ENCODE results near the gene STX18.

Gene STX18

DNA sequence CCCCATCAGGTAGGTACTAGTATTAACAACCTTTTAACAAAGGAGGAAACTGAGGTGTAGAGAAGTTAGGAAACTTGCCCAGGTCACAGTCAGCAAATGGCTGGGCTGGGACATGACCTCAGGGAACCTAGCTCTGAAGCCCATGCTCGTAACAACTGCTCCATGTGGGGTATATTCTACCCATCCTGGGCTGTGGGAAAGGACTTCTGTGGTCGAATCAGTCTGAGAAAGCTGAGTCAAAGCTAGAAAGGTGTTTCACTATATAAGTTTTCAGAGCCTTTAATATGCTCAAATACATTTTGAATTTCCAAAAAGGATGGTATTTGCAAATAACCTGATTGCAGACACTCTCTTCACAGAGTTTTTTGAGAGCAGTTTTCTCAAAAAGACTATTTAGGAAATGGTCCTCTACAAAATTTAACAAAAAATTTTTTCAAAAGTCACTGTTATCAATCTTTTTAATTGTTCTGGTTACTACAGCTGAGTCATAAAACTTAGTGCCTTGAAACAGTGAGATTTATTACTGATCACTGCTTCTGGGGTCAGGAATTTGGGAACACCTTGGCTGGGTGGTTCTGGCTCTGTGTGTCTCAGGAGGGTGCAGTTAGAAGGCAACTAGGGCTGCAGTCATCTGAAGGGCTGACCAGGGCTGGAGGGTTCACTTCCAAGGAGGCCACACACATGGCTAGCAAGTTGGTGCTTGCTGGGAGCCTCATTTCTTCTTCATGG is 101.4 kb downstream of the STX18 start:
- no peak for DNase-seq (ENCODE audit: low read depth in 4 of 4, low spot score in 1 of 4)

DNA sequence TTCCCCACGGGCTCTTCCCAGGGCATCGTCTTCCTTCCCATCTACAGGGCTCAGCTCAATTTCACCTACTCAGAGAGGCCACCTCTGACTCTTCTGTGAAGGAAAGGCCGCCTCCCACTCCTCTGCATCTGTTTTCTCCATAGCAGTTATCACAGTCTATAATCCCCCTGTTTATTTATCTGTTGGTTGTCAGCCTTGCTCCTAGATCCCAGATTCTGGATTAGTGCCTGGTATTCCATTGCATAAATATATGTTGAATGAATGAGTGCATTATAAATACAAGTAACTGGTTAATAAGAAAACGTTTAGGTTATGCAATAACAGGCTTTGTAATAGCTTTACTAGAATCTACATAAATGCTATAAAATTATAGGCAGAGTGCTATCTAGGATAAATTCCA is 102.1 kb downstream of the STX18 start:
- DNase-seq (ENCODE audit: low read depth in 4 of 4, low spot score in 1 of 4), result no peak

DNA sequence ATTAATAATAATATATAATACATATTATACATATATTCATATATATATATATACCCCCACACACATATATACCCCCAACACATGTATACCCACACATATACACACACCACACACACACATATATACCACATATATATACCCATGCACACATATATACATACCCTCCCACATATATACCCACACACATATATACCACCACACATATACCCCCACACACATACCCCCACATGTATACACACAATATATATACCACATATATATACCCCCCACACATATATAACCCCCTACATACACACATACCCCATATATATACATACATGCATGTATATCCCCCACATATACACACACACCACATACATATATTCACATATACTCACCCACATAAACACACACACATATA is 103.0 kb downstream of the STX18 start:
- DNase-seq (ENCODE audit: low read depth in 4 of 4, low spot score in 1 of 4), result no peak

DNA sequence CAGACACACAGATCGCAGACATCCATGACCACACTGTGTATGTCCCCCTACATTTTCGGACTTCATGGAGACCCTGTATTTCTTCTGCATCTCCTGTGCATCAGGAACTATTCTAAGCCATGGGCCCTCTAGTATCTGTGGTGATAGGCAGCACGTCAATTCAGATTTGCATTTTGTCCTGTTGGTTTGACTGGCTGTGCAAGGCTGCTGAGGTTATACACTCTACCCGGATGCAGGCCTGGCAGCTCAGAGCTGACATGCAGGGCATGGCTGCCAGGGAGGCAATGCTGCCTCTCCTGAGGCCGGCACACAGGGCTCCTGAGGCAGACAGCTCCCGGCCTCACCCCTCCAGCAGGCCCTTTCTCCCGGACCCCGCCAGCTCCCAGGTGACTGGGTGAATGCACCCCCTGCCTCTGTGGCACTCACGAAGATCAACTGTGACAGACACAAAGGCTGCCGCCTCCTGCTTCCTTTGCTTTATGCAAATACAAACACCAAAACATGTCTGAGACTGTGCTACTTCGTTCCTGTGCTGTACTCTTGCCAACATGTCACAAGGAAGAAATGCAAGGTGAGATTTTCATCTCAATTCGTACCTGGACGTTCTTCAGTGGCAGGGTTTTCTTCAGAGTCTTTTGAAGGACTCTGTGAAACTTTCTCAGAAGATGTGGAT is 103.9 kb downstream of the STX18 start:
- no peak for DNase-seq (ENCODE audit: low read depth in 4 of 4, low spot score in 1 of 4)

GRCh38 chr4:4436244-4436823 is 105.5 kb downstream of the STX18 start:
- DNase-seq (ENCODE audit: low read depth in 4 of 4, low spot score in 1 of 4), result no peak

DNA sequence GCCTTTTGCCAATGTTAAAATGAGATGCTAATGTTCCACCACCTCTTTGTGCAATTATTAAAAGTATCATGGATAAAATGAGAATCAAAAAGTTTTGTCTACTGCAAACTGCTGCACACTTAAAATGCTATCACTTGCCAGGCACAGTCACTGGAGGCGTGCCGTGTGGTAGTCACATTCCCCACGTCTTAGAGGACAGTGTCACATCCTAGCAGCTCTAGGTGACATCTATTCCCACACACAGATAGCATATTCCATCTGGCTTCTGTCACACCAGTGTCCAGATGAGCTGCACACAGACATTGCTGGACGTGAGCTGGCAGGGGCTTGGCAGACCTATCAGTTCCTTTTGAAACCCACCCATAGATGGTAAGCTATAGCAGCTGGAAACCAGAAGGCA is 107.9 kb downstream of the STX18 start:
- DNase-seq (ENCODE audit: low read depth in 4 of 4, low spot score in 1 of 4), result no peak

- no peak for DNase-seq (ENCODE audit: low read depth in 4 of 4, low spot score in 1 of 4)
These were observed 109.3 kb downstream of the STX18 start for GRCh38 chr4:4432341-4433125.

DNA sequence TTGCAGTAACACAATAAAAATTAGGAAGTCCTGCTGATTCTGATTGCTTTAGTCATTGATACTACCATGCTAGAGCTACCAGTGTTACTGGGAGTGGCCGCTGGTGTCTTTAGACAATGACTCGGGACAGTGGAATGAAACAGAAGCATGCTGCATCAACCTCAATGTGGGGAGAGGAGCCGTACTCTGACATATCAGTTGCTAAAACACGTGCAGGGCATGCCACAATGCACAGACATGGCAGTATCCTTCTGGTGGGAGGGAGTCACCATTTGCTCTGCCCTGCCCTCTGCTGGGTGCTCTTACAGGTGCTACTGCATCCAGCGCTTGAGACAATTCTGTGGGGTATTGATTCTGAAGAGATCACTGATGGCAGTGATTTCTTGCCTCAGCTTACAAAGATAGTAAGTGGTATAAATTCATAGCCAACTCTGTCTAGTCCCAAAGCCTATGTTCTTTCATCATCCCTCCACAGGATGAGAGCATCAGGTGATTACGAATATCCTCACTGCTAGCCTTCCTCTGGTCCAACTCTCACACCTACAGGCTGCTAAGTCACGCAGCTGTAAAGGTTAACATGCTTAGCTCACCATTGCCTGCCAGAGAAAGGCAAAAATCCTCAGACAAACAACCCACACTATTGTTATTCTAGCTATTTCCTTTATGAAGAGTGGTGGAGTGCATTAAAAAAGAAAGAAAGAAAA is 111.2 kb downstream of the STX18 start:
- DNase-seq (ENCODE audit: low read depth in 4 of 4, low spot score in 1 of 4), result peak; percentile 7 to 12 (median 10)

GRCh38 chr4:4428966-4429875 is 112.6 kb downstream of the STX18 start:
- no peak for DNase-seq (ENCODE audit: low read depth in 4 of 4, low spot score in 1 of 4)

DNA sequence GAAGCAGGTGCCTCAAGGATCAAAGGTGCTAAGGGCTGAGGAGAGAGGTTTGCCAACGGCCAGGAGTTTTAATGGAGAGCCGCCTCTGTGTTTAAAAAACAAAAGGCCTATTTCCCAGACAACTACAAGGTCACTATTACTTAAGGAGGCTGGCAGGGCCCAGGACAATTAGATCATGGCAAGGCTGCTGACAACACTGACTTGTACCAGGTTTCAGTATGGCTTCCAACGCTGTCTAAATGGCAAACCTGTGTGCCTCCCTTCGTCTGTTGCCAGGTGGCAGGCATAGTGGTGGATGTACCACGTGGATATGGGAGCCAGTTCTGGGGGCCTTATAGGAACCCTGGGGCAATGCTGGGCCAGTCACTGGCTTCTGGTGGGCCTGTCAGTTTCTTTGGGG is 114.0 kb downstream of the STX18 start:
- no peak for DNase-seq (ENCODE audit: low read depth in 4 of 4, low spot score in 1 of 4)

GRCh38 chr4:4427121-4427870 is 114.6 kb downstream of the STX18 start:
- no peak for DNase-seq (ENCODE audit: low read depth in 4 of 4, low spot score in 1 of 4)

GRCh38 chr4:4426511-4427120 is 115.2 kb downstream of the STX18 start:
- DNase-seq (ENCODE audit: low read depth in 4 of 4, low spot score in 1 of 4), result no peak

DNA sequence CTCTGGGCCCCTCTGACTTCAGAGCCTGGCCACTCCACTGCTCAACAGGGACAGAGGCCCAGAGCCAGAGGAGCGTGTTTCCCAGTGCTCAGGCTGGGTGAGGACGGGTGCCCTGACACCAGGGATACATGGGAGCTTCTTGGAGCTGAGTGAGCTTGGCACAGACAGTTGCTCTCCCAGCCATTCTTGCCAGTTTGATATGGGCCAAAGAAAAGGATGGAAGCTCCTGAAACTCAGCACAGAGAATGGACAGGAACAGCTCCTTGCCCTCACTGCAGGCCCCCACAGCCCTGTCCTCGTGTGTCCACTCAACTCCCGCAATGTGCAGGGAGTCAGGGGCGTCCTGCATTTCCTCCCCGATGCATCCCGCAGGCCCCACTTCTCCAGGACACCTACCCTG is 116.2 kb downstream of the STX18 start:
- no peak for DNase-seq (ENCODE audit: low read depth in 4 of 4, low spot score in 1 of 4)

GRCh38 chr4:4425119-4425690 is 116.6 kb downstream of the STX18 start:
- no peak for DNase-seq (ENCODE audit: low read depth in 4 of 4, low spot score in 1 of 4)

DNA sequence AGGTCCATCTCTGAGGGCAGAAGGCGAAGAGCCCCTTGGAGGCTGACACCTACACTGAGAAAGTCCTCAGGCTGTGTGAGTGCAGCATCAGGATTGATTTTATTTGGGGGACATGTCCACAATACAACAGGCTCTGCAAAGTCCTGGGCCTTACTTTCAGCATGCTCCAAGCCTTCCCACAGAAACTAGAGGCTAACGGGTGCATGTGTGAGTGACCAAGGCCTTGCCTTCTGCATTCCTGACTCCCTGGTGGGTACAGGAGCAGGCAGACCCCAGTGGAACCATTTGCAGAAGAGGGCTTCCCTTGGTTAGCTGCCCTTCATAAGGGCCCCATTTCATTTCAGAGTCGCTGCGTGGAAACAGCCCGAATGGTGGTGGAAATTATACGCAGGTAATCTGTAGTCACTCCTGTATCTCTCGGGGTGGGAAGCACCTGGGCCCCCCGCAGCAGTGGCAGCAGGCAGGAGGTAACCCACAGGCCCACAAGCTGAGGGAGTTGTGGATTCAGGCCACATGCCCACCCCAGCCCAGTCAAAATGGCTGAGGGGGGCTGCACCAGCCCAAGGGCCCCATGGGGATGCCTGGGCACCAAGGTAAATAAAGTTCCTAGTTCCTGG is 117.2 kb downstream of the STX18 start:
- no peak for DNase-seq (ENCODE audit: low read depth in 4 of 4, low spot score in 1 of 4)

DNA sequence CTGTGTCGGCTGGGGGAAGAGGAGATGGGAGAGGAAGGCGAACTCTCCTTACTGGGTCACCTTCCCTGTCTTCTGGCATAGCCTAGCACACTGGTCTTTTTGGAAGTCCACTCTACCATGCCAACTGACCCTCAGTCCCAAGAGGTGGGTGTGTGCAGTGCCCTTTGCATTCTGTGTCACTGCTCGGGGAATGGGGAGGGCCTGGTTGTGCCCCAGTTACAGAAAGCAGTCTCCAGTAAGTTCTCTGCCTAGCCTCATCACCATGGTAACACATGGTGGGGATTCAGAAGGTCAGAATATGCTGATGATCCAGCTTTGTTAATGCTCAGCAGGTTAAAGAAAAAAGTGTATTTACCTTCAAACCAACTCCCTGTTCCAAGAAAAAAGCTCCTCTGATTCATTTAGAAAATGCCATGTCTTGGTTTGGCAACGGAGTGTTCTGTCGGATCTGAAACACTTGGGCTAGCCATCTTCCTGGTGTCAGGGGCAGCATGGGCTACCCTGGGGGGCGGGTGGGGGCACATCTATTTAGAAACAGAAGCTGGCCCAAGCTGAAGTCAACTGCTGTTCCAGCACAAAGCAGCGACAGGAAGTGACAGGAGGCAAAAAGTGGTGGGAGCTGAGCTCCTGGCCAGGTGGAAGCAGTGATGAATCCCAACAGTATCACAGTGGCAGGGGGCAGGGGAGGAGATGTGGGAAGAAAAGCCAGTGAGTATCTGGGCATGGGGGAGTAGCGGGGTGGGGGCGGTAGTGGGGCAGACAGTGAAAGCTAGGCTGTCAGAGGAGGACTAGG is 117.9 kb downstream of the STX18 start:
- no peak for DNase-seq (ENCODE audit: low read depth in 4 of 4, low spot score in 1 of 4)

DNA sequence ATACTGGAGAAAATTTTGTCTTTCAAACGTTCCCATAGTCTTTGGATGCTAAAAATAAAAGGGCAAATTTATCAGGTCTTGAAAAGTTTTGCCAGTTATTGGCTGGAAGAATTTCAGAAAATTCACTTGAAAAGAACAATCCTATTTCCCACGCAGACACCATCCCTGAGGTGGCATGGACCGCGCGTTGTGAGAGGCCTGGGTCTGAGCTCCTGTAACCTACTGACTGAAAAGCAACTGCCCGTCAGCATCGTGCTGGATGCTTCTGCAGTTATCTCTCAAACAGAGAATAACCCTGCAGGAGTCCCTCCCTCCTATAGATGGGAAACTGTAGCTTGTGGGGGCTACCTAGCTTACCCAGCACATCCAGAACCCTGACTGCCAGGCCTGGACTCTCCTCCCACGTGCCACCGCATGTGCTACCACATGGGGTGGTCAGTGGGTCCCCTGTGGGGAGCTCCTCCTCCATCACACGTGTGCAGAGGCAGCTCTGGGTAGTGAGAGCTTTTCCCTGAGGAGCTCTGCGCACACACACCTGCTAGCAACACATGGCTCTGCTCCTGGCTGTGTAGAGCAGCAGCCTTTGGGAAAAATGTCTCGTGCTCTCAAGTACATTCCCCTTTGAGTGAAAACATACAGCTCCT is 118.9 kb downstream of the STX18 start:
- DNase-seq (ENCODE audit: low read depth in 4 of 4, low spot score in 1 of 4), result no peak
